ENCODE measurements around the gene ZBTB11. TPM values are rescaled to one million over a fixed set of nuclear protein-coding genes. Genes with fewer than 3 reads are reported as not detected.

The ZBTB11 gene
- total and polyA plus RNA-seq, 10 of the 15 experiments (the other 5 are each of a cell fraction or from before 2014, with no cell fraction given): 3.5 to 25.7 (median 18.0) TPM

DNA sequence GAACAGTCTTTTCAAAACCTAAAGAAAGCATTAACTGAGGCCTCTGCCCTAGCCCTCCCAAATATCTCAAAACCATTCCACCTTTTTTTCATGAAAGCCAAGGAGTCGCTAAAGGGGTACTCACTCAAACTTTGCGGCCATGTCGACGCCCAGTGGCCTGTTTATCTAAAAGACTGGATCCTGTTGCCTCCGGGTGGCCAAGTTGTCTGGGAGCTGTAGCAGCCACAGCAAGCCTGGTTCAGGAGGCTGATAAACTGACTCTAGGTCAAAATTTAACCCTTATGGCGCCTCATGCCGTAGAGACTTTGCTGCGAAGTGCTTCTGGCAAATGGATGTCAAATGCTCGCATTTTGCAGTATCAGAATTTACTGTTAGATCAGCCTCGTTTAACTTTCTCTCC lies 39.5 kb downstream of the ZBTB11 start:
- Histone ChIP-seq H3K27me3 (replicated peaks in 1 of 2; ENCODE audit: control insufficient read depth in 2 of 2, insufficient read depth in 2 of 2, low read length in 1 of 2) (no peaks in the 10 kb centered on the region; a peak in 1 of 4 replicates), H3K4me2 (ENCODE audit: control insufficient read depth, insufficient read depth) (no peak overlapping the region), H3K27ac (ENCODE audit: control insufficient read depth, insufficient read depth) (no peak overlapping the region), H3K79me2 (ENCODE audit: control insufficient read depth, insufficient read depth, low read length) (no peaks in the 10 kb centered on the region), H3K36me3 (ENCODE audit: control insufficient read depth in 2 of 2, insufficient read depth in 2 of 2, low read length in 1 of 2) (no peaks in the 10 kb centered on the region), H3K4me3 (no peak overlapping the region), H2AFZ (ENCODE audit: control insufficient read depth, low read depth, low read length) (no peak overlapping the region), H3K4me1 (ENCODE audit: control insufficient read depth, insufficient read depth, low read length) (no peaks in the 10 kb centered on the region; the same call in 1 of the 2 replicates), H4K20me1 (ENCODE audit: control insufficient read depth, insufficient read depth) (no peaks in the 10 kb centered on the region), H3K9me3 (replicated peaks; ENCODE audit: control insufficient read depth, insufficient read depth, low read length) (no peaks in the 10 kb centered on the region), H3K9ac (ENCODE audit: control insufficient read depth, insufficient read depth, low read length) (no peak overlapping the region)
- in situ Hi-C loops (cut with MboI): loop anchor here (5.0 kb wide), 1 partner anchor 565 kb away; no protein-coding TSS in a partner anchor
- no peak for ATAC-seq
- no TSS peak for BruUV-seq (replicated peaks)
- 79% methylated on average over 10 of the region's 10 CpGs for WGBS (ENCODE audit: insufficient coverage, insufficient replicate concordance, low lambda C conversion rate, missing lambda C conversion rate)
- ChIA-PET POLR2A (no interaction called here), SMC1A (ENCODE audit: uncharacterized antibody, unreplicated experiment) (interaction anchor here (0.6 to 1.4 kb wide), 3 partner anchors 11 to 39 kb away, joined by 3 to 4 read pairs (median 3); no protein-coding TSS in a partner anchor), CTCF (interaction anchor here (0.9 to 4.2 kb wide), 3 partner anchors 9 to 64 kb away, joined by 3 to 22 read pairs (median 7); partner anchors contain the start of gene PCNP), RAD21 (ENCODE audit: unreplicated experiment) (interaction anchor here (1.7 kb wide), 1 partner anchor 567 kb away, joined by 4 read pairs; no protein-coding TSS in a partner anchor)
- no peak for FAIRE-seq
- intact Hi-C loops (cut with micrococcal nuclease; ENCODE audit: unreplicated experiment): no loop called here
- no peak for DNase-seq (ENCODE audit: low read depth, low spot score)
- TF ChIP-seq, protein P1, sequence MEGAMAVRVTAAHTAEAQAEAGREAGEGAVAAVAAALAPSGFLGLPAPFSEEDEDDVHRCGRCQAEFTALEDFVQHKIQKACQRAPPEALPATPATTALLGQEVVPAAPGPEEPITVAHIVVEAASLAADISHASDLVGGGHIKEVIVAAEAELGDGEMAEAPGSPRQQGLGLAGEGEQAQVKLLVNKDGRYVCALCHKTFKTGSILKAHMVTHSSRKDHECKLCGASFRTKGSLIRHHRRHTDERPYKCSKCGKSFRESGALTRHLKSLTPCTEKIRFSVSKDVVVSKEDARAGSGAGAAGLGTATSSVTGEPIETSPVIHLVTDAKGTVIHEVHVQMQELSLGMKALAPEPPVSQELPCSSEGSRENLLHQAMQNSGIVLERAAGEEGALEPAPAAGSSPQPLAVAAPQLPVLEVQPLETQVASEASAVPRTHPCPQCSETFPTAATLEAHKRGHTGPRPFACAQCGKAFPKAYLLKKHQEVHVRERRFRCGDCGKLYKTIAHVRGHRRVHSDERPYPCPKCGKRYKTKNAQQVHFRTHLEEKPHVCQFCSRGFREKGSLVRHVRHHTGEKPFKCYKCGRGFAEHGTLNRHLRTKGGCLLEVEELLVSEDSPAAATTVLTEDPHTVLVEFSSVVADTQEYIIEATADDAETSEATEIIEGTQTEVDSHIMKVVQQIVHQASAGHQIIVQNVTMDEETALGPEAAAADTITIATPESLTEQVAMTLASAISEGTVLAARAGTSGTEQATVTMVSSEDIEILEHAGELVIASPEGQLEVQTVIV (IDR thresholded peaks at IDR 0.05; ENCODE audit: borderline replicate concordance, partially characterized antibody): no peak
- TF ChIP-seq CBX3 (IDR thresholded peaks at IDR 0.05; ENCODE audit: borderline replicate concordance, low read depth) (no peak), RUNX3 (IDR thresholded peaks at IDR 0.05; ENCODE audit: low read length) (no peak), CREM (IDR thresholded peaks at IDR 0.05; ENCODE audit: low read depth) (no peak), WRNIP1 (IDR thresholded peaks at IDR 0.05; ENCODE audit: borderline replicate concordance, low read depth, low read length) (no peak)
- TF ChIP-seq, protein P2, sequence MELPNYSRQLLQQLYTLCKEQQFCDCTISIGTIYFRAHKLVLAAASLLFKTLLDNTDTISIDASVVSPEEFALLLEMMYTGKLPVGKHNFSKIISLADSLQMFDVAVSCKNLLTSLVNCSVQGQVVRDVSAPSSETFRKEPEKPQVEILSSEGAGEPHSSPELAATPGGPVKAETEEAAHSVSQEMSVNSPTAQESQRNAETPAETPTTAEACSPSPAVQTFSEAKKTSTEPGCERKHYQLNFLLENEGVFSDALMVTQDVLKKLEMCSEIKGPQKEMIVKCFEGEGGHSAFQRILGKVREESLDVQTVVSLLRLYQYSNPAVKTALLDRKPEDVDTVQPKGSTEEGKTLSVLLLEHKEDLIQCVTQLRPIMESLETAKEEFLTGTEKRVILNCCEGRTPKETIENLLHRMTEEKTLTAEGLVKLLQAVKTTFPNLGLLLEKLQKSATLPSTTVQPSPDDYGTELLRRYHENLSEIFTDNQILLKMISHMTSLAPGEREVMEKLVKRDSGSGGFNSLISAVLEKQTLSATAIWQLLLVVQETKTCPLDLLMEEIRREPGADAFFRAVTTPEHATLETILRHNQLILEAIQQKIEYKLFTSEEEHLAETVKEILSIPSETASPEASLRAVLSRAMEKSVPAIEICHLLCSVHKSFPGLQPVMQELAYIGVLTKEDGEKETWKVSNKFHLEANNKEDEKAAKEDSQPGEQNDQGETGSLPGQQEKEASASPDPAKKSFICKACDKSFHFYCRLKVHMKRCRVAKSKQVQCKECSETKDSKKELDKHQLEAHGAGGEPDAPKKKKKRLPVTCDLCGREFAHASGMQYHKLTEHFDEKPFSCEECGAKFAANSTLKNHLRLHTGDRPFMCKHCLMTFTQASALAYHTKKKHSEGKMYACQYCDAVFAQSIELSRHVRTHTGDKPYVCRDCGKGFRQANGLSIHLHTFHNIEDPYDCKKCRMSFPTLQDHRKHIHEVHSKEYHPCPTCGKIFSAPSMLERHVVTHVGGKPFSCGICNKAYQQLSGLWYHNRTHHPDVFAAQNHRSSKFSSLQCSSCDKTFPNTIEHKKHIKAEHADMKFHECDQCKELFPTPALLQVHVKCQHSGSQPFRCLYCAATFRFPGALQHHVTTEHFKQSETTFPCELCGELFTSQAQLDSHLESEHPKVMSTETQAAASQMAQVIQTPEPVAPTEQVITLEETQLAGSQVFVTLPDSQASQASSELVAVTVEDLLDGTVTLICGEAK (IDR thresholded peaks at IDR 0.05; ENCODE audit: borderline replicate concordance): no peak
- TF ChIP-seq, protein P3, sequence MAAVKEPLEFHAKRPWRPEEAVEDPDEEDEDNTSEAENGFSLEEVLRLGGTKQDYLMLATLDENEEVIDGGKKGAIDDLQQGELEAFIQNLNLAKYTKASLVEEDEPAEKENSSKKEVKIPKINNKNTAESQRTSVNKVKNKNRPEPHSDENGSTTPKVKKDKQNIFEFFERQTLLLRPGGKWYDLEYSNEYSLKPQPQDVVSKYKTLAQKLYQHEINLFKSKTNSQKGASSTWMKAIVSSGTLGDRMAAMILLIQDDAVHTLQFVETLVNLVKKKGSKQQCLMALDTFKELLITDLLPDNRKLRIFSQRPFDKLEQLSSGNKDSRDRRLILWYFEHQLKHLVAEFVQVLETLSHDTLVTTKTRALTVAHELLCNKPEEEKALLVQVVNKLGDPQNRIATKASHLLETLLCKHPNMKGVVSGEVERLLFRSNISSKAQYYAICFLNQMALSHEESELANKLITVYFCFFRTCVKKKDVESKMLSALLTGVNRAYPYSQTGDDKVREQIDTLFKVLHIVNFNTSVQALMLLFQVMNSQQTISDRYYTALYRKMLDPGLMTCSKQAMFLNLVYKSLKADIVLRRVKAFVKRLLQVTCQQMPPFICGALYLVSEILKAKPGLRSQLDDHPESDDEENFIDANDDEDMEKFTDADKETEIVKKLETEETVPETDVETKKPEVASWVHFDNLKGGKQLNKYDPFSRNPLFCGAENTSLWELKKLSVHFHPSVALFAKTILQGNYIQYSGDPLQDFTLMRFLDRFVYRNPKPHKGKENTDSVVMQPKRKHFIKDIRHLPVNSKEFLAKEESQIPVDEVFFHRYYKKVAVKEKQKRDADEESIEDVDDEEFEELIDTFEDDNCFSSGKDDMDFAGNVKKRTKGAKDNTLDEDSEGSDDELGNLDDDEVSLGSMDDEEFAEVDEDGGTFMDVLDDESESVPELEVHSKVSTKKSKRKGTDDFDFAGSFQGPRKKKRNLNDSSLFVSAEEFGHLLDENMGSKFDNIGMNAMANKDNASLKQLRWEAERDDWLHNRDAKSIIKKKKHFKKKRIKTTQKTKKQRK (IDR thresholded peaks at IDR 0.05; ENCODE audit: low read depth, low read length): no peak
